Measurements from ENCODE around the gene NUDT15.
"Not testable (repeated sequence)": the region's sequence is repeated elsewhere in the genome, so short reads cannot be mapped to it uniquely, and the experiment has no call there.

The NUDT15 gene

GRCh38 chr13:48037346-48038173 is at the start of gene NUDT15:
Gene NUDT15 (plus strand): TSS chr13:48037726. CDS start chr13:48037747, 21 bp downstream.
- DNase-seq (ENCODE audit: low read depth) = peak; percentile 83

DNA sequence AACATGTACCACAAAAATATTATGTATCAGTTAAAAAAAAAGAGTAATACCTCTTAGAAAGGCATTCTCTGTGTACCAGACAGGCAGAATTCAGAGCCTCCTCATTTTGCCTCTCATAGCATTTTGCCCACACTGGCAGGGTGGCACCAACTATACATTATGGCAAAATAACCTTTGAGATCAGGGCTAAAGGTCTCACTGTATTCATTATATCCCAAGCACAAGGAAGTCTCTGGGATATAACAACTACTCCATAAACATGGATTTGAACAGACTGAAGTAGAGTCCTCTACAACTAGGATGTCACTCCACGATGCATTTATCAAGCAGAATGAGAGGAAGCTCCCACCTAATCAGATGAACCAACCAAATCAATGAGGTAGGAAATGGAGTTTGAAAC is 47.1 kb upstream of the NUDT15 start:
- DNase-seq (ENCODE audit: low read depth) = no peak

DNA sequence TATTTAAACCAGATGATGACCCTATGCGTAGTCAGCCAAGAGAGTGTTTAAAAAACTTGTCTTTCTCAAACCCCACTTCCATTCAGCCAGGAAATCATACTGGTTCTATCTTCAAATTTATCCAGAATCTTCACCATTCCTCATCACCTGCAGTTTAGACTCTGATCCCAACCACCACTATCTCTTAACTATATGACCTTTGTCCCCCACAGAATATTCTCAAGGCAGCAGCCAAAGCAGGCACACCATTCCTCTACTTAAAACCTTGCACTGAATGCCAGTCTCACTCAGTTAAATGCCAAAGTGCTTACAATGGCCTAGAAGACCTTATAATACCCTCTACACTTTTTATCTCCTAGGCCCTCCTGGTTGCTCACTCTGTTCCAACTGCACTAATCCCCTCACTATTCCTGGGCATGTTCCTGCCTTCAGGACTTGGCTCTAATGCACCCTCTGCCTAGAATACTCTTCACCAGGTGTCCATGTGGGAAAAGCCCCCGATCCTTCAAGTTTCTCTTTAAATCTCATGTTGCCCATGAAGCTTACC is 46.5 kb upstream of the NUDT15 start:
- no peak for DNase-seq (ENCODE audit: low read depth)

DNA sequence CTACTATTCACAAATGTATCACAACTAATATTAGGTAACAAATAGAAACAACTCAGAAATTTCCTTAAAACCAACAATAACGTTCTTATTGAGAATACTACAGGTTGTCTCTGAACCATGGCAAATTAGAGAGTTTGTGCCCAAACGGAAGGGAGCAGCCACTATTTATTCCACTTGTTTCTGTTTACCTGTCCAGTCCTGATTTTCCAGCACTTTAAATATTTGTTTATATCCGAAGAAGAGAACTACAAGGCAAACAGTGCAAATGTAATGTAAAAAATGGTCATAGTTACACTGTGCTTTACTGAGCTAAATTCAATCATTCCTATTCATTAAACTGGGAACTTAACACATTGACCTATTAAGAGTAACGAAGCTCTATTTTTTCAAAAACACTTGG is 45.7 kb upstream of the NUDT15 start:
- no peak for DNase-seq (ENCODE audit: low read depth)

DNA sequence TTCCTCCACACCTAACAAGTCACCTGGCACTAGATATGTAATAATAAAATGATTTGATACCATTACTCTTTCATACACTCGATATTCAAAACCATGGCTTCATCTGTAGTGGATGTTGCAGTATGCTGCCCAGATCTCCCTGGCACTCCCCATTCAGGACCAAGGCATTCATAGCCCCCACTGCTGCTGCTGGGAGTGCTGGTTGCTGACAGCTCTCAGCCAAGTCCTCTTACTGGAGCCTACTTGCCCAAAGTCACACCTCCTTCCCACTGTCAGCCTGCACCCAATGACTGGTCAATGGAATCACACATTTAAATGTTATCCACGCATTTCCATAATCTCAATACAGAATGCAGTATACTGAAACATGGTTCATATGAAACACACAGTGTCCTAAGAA is 40.1 kb upstream of the NUDT15 start:
- no peak for DNase-seq (ENCODE audit: low read depth)

GRCh38 chr13:47999973-48000372 is 37.6 kb upstream of the NUDT15 start:
- no peak for DNase-seq (ENCODE audit: low read depth)

DNA sequence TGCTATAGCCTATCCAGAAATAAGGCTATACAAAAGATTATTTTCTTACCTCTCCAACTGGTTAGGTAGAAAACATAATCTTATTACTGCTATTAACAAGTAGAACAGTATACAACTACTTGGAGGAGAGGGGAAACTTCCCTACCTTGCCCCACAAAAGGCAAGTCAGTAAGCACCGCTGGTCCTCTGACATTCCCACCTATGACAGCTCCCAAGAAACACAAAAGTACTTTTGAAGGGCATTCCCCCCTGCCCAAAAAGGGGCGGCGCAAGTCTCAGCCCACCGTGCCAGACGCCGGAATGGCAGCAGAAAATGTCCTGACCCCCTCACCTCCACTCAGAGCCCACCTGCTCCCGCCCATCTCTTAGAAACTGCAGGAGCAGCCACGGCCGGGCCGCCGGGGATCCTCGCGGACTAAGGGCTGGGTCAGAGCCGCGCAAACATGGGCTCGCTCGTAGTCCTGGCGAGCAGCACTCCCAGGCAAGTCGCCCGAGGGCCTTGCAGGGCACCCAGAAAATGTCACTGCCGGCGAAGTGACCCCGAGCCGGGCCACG is 36.9 kb upstream of the NUDT15 start:
- DNase-seq (ENCODE audit: low read depth) = no peak

DNA sequence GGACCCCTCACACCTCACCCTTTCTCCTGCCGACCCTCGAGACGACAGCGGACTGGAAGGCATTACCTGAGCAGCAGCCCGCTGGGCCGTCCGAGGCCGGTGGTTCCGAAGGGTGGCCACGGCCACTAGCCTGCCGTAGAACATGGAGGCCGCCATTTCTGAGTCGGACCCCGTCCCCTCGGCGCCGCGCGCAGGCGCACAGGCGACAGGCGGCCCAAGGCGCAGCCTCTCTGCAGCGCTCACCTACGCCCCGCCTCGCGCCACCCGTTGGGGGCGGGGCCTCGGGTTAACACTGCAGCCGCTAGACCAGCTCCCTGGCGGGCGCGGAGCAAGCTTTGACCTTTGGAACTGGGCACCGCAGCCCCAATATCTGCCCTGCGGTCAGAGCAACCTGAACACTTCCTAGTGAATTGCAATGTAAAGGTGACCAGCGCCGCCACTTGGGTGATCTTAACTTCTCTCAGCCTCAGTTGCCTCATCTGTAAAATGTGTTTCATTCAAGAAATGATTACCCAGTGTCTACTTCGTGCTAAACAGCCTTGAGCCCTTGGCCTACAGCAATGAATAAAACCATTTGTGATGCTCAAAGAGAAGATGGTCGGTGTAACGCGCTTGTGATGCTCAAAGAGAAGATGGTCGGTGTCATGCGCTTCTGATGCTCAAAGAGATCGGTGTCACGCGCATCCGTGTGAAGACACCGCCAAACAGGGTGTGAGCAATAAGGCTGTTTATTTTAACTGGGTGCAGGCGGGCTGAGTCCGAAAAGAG is 36.2 kb upstream of the NUDT15 start, which contains the start of gene SUCLA2:
SUCLA2 (minus strand) TSS at position 160 of the 768 bp plus-strand sequence; CDS start at position 156, 4 bp downstream.
- DNase-seq (ENCODE audit: low read depth) = peak; percentile 52

GRCh38 chr13:48001999-48002398 is 35.5 kb upstream of the NUDT15 start:
- not testable (repeated sequence) for DNase-seq (ENCODE audit: low read depth)

DNA sequence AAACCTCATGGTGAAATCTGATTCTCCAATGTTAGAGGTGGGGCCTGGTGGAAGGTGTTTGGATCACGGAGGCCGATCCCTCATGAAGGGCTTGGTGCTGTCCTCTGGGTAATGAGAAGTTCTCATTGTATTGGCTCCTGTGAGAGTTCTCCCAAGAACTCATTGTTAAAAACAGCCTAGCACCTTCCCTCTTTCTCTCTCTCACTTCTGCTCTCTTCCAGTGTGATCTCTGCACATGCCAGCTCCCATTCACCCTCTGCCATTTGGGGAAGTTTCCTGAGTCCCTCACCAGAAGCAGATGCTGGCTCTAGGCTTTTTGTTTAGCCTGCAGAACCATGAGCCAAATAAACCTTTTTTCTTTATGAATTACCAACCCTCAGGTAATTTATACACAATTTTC is 33.3 kb upstream of the NUDT15 start:
- DNase-seq (ENCODE audit: low read depth) = no peak

GRCh38 chr13:48006396-48006795 is 31.1 kb upstream of the NUDT15 start:
- DNase-seq (ENCODE audit: low read depth) = no peak

DNA sequence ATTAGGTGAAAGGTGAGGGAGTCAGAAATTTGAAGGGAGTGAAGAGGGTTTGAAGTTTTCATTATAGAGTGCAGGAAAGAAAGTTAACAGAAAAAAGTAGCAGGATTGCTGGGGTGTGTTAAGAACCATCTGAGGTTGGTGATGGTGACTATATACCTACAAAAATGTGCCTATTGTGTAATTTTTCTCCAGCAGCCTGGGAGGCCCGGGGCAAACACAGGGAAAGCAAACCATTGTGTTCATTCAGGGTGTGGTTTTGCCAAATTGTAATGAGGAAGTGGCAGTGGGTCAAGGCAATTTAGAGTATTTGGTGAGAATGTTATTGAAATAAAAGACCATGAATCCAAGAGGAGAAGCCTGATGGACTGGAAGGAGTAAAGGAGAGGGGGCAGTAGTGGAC is 28.2 kb upstream of the NUDT15 start:
- DNase-seq (ENCODE audit: low read depth) = no peak

GRCh38 chr13:48010698-48011097 is 26.8 kb upstream of the NUDT15 start:
- DNase-seq (ENCODE audit: low read depth) = no peak

DNA sequence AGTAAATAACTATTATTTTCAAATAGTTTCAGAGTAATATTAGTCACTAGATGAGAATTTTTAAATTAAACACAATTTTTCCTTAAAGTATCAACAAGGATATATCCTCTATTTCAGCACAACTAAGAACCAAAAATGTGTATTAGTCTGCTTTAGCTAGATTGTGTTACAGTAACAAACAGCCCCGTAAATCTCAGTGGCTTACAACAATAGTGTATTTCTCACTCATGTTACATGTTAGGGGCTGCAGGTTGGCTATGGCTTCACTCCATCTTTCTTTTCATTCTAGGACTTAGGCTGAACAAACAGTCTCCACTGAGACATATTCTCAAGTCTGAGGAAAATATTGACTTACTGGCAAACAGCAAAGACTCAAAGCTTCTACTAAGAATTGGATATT is 24.9 kb upstream of the NUDT15 start:
- no peak for DNase-seq (ENCODE audit: low read depth)

GRCh38 chr13:48014359-48014758 is 23.2 kb upstream of the NUDT15 start:
- DNase-seq (ENCODE audit: low read depth) = no peak

- no peak for DNase-seq (ENCODE audit: low read depth)
Observed at GRCh38 chr13:48018637-48019036, 18.9 kb upstream of the NUDT15 start.

DNA sequence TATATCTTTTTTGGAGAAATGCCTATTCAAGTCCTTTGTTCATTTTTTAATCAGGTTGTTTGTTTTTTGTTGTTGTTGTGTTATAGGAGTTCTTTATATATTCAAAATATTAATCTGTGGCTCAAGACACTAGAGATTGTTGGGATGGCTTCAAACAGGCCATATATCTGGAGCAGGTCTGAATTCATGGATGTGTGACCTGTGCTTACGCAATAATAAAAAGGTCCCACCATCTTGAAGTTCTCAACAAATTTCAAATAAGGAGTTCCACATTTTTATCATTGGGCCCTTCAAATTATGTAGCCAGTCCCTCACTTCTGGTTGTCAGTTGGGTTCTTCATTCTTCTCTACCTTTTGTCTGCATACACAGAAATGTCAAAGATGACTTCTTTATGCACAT is 17.7 kb upstream of the NUDT15 start:
- no peak for DNase-seq (ENCODE audit: low read depth)

DNA sequence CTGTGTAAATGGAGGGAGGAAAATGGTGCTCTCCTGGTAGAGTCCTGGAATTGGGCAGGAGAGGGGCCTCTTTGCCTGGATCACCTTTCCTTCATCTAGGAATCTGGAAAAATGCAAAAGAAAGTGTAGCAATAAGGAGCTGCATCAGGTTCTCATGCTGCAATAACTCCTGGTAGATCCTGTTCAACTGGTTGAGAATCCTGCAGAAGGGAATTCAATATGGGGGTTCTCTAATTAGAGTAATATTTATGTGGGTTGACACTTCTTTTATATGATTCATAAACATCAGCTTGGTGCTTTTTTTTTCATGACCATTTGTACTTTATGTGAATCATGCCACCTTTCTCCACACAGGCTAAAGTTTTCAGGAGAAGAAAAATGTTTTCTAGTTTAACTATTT is 9.5 kb upstream of the NUDT15 start:
- no peak for DNase-seq (ENCODE audit: low read depth)

GRCh38 chr13:48029859-48030258 is 7.7 kb upstream of the NUDT15 start:
- DNase-seq (ENCODE audit: low read depth) = no peak

- DNase-seq (ENCODE audit: low read depth) = no peak
Observed at GRCh38 chr13:48038761-48039160, 1.2 kb downstream of the NUDT15 start.

DNA sequence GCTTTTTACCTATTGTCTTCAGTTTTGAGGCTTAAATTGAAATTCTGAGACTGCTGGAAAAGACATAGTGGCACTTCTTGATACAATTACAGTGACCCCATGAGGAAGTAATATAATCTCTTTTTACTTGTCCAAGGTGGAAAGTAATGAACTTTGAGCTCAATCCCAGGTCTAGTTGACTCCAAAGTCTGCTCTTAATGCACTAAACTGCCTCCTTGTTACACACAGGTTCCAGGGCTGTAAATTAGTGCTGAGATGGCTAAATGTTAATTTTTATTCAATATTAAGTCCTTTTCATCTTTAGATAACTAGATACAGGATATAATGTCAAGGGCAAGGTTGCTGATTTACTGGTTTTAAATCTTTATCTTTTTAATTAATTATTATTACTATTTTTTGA is 2.5 kb downstream of the NUDT15 start:
- DNase-seq (ENCODE audit: low read depth) = no peak

- no peak for DNase-seq (ENCODE audit: low read depth)
Observed at GRCh38 chr13:48040896-48041295, 3.4 kb downstream of the NUDT15 start.

- DNase-seq (ENCODE audit: low read depth) = no peak
Observed at GRCh38 chr13:48042894-48043293, 5.4 kb downstream of the NUDT15 start.

Measured in CMK (cell line).